Activated naive CD4-positive, alpha-beta T cell treated with anti-CD3 and anti-CD28 coated beads for 36 hours (primary cell): ENCODE results near the gene SMIM10L2A. TPM values are rescaled to one million over a fixed set of nuclear protein-coding genes. Genes with fewer than 3 reads are reported as not detected.

ENCODE experiments used
- CTCF ChIA-PET: fragments of 350-600 bp; sonication (Branson Sonifier 250); formaldehyde crosslinking; loops from one replicate; lab custom pipeline; 2021; ENCODE audit warnings: antibody characterized with exemption; lab: Charles Lee
- DNase-seq: peaks from one replicate; pipeline ENCODE4 v3.0.0-alpha.2; 2020
- H3K27ac Mint-ChIP-seq: one replicate; pipeline ENCODE4 v1.8.0; 2021; ENCODE audit warnings: mild to moderate bottlenecking, mixed read lengths
- H3K27me3 Mint-ChIP-seq: one replicate; pipeline ENCODE4 v1.8.0; 2021; ENCODE audit warnings: low read depth, mixed read lengths
- H3K36me3 Mint-ChIP-seq: one replicate; pipeline ENCODE4 v1.8.0; 2021; ENCODE audit warnings: low read depth, mixed read lengths
- H3K4me1 Mint-ChIP-seq: one replicate; pipeline ENCODE4 v1.8.0; 2021; ENCODE audit warnings: low read depth, mixed read lengths
- H3K4me3 Mint-ChIP-seq: one replicate; pipeline ENCODE4 v1.8.0; 2021; ENCODE audit warnings: mild to moderate bottlenecking, moderate library complexity, mixed read lengths
- H3K9me3 Mint-ChIP-seq: one replicate; pipeline ENCODE4 v1.8.0; 2021; ENCODE audit warnings: mixed read lengths
- intact Hi-C: fragments of 100-400 bp; cut with micrococcal nuclease; formaldehyde crosslinking; loops from one replicate; pipeline ENCODE4 v1.15.1; 2023
- total RNA-seq, 2 experiments: library from RNA; stranded (reverse); gene quantifications; one replicate each; pipeline ENCODE4 v1.2.3, GENCODE V29; 2021

Gene SMIM10L2A
- under 1 TPM; 0.40 to 0.41 TPM for total RNA-seq

DNA sequence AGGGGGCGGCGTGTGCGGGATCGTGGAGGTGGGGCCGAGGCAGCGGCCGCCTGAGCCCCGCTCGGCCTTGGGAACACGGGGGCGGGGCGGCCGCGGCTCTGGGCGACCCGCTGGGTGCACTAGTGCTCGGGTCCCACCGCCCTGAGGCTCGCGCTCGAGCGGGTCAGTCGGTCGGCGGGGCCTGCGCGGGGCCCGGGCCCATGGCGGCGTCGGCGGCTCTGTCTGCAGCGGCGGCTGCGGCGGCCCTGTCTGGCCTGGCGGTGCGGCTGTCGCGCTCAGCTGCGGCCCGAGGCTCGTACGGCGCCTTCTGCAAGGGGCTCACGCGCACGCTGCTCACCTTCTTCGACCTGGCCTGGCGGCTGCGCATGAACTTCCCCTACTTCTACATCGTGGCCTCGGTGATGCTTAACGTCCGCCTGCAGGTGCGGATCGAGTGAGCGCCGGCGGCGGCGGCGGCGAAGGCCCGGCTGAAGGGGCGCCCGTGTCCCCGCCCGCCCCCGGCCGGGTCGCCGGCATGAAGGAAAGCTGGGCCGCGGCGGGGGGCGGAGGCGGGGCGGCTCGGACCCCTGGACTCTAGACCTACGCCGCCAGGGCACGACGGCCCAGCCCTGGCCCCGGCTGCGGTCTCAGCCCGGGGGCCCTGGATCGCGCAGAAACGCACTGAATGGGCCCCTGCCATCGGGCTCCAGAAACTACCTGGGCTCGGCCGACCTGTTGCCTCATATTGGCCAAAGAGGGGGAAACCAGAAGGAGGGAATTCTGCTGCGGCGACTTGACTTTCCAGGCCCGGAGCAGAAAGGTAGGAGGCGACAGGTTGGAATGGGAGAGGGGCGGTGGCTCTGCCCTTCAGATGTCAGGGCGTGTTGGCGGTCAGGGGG is at the start of gene SMIM10L2A:
Gene SMIM10L2A, plus strand, starts transcription at position 13 of the 878 bp plus-strand sequence. Its CDS starts 188 bp downstream, at position 201.
- CTCF ChIA-PET = interaction anchor here (0.6 kb wide), 1 partner anchor 217 kb away, joined by 4 read pairs; no protein-coding TSS in a partner anchor
- Mint-ChIP-seq H3K27me3 (no peaks in the 10 kb centered on the region), H3K27ac (no peak within 1 kb of the TSS), H3K9me3 (no peaks in the 10 kb centered on the region), H3K36me3 (no peaks in the 10 kb centered on the region), H3K4me3 (peak within 1 kb of the TSS; percentile 70), H3K4me1 (peaks cover 6% of the 10 kb centered on the region)
- peak; percentile 17 for DNase-seq
- intact Hi-C loops = loop anchor here (1.0 to 5.0 kb wide), 3 partner anchors 98 to 125 kb away; partner anchors contain the start of gene INTS6L

DNA sequence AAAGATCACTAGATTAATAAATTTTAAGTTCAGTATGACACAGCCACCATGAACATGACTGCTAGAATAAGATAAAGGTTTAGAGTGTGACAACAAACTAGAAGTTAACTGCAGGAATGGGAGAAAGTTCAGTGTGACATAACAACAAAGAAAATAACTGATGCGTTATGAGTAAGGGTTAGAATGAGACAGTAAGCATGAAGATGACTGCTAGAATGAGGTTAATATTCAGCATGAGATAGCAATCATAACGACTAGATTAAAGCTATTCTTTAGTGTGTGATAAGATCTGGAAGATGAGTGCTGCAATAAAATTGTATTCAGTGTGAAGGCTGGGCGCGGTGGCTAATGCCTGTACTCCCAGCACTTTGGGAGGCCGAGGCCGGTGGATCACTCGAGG is 48.4 kb upstream of the SMIM10L2A start:
- CTCF ChIA-PET = no interaction called here
- peaks cover 5% of the 10 kb centered on the region for H3K9me3 Mint-ChIP-seq
- peaks cover 11% of the 10 kb centered on the region for H3K4me1 Mint-ChIP-seq
- intact Hi-C loops = no loop called here
- no peaks in the 10 kb centered on the region for H3K27me3 Mint-ChIP-seq
- no peaks in the 10 kb centered on the region for H3K36me3 Mint-ChIP-seq
- DNase-seq = no peak
- no peak overlapping the region for H3K27ac Mint-ChIP-seq
- no peak overlapping the region for H3K4me3 Mint-ChIP-seq

DNA sequence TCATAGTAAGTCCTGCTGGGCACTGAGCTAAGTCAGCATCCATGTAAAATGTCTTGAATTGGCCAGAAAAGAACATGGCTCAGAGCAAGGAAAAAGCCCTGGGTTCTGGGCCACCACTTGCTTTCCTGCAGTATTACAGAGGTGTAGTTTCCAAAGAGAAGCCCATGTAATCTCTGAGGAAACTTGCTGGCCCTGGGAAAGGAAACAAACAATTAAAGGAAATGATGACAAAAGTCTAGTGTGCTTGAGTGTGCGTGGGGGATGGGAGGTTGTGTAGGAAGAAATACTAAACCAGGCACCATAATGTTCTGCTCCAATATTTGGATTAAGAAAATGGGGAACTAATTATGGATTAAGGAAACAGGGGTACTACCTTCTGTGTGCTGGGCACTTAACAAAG is 39.5 kb upstream of the SMIM10L2A start:
- CTCF ChIA-PET = no interaction called here
- Mint-ChIP-seq H3K4me1 (peaks cover 50% of the 10 kb centered on the region), H3K9me3 (no peaks in the 10 kb centered on the region), H3K27me3 (no peaks in the 10 kb centered on the region), H3K27ac (no peak overlapping the region), H3K4me3 (no peak overlapping the region), H3K36me3 (no peaks in the 10 kb centered on the region)
- DNase-seq = no peak
- intact Hi-C loops = no loop called here

DNA sequence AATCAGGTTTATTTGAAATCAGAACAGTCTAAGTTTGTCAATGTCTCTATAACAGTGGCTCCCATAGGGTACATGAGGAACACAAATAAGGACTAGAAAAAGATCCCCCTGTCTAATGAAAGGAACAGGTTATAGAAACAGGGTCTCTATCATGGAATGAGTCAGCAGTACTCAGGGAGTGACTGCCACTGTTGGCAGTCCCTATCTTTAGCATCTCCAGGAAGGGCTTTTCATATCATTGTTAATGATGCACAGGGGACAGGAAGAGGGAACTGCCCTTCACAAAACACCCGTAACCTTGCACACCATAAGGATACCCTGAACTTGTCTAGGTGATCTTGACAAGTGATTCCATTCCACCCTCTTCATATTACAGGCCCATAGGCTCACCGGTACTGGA is 38.5 kb upstream of the SMIM10L2A start:
- no peaks in the 10 kb centered on the region for H3K27me3 Mint-ChIP-seq
- no peak overlapping the region for H3K4me3 Mint-ChIP-seq
- H3K9me3 Mint-ChIP-seq = no peaks in the 10 kb centered on the region
- DNase-seq = no peak
- H3K27ac Mint-ChIP-seq = peak overlapping the region; percentile 69
- no peaks in the 10 kb centered on the region for H3K36me3 Mint-ChIP-seq
- peaks cover 46% of the 10 kb centered on the region for H3K4me1 Mint-ChIP-seq
- intact Hi-C loops = no loop called here
- CTCF ChIA-PET = no interaction called here

DNA sequence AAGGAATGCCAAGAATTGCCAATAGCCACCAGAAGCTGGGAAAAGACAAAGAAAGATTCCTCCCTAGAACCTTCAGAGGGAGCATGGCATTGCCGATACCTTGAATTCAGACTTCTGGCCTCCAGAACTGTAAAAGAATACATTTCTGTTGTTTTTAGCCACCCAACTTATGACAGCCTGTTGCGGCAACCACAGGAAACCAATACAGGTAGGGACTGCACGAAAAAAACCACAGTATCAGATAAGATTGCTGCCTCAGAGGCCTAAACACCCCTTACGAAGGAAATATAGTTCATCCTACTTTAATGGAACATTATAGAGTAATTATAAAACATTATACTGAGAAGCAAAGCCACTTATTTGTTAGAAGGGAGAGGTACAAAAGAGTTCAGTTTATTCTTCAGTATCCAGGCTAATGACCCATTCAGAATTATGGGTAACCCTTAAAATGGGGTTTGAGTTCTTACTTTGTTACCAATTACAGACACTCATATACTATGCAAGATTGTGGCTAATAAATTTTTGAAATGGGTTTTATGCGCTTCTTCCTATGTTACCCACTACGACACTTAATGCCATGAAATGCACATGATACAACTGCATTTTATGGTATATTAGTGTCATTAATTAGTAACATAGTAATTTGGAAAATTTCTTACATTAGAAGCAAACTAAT is 37.4 kb upstream of the SMIM10L2A start:
- peak overlapping the region; percentile 18 for H3K4me3 Mint-ChIP-seq
- H3K27ac Mint-ChIP-seq = peak overlapping the region; percentile 53
- H3K9me3 Mint-ChIP-seq = no peaks in the 10 kb centered on the region
- CTCF ChIA-PET = no interaction called here
- intact Hi-C loops = no loop called here
- no peaks in the 10 kb centered on the region for H3K36me3 Mint-ChIP-seq
- DNase-seq = peak; percentile 33
- peaks cover 42% of the 10 kb centered on the region for H3K4me1 Mint-ChIP-seq
- H3K27me3 Mint-ChIP-seq = no peaks in the 10 kb centered on the region

DNA sequence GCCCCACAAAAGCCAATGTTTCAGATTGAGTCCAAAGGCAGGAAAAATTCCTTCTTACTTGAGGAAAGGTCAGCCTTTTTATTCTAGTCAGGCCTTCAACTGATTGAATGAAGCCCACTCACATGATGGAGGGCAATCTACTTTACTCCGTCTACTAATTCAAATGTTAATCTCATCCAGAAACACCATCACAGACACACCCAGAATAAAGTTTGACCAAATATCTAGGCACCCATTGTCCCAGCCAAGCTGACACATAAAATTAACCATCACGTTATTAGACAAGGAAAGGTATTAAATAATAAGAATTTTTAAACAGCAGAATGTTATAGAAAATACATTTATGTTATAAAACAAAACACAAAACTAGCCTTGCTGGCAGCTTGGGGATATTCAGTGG is 32.9 kb upstream of the SMIM10L2A start:
- CTCF ChIA-PET = no interaction called here
- H3K9me3 Mint-ChIP-seq = no peaks in the 10 kb centered on the region
- H3K4me1 Mint-ChIP-seq = peaks cover 25% of the 10 kb centered on the region
- intact Hi-C loops = no loop called here
- no peak overlapping the region for H3K4me3 Mint-ChIP-seq
- H3K27ac Mint-ChIP-seq = no peak overlapping the region
- no peak for DNase-seq
- no peaks in the 10 kb centered on the region for H3K27me3 Mint-ChIP-seq
- H3K36me3 Mint-ChIP-seq = no peaks in the 10 kb centered on the region

DNA sequence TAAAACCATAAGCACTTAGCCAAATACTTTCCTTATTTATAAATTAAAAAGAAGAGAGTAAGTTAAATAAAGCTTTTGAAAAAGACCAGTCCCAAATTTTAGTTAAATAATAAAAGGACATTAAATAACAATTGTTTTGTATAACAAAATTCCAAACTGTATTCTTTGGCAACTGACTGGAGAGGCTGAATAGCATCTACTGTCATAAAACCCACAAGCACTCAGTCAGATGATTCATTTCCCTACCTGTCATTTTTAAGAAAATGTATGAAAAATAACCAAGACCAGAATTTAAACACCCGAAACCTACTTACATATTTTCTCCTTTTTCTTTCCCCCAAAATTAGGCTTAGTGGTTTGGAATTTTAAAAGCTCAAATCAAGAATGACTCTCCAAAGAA is 32.5 kb upstream of the SMIM10L2A start:
- no peaks in the 10 kb centered on the region for H3K36me3 Mint-ChIP-seq
- CTCF ChIA-PET = no interaction called here
- no peak overlapping the region for H3K4me3 Mint-ChIP-seq
- no peaks in the 10 kb centered on the region for H3K9me3 Mint-ChIP-seq
- intact Hi-C loops = no loop called here
- H3K4me1 Mint-ChIP-seq = peaks cover 21% of the 10 kb centered on the region
- no peak for DNase-seq
- H3K27ac Mint-ChIP-seq = peak overlapping the region; percentile 41
- H3K27me3 Mint-ChIP-seq = no peaks in the 10 kb centered on the region

DNA sequence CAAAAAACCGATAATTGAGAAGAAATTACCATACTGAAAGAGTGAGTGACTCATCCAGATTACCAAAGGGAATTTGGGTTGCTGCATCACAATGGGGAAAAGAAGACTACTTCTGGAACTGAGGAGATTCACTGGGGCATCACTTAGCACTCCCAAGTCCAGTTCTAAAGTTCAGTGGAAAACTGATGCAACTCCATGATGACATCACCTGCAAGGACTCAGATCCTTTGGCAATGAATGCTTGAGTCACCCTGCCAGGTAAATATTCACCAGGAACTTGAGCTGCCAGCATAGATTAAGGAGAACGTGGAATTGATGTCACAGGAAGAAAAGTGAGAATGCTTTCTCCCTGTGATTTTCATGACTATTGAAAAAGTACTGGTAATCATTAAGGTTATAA is 32.0 kb upstream of the SMIM10L2A start:
- Mint-ChIP-seq H3K27ac (peak overlapping the region; percentile 41), H3K9me3 (no peaks in the 10 kb centered on the region), H3K4me3 (no peak overlapping the region), H3K36me3 (no peaks in the 10 kb centered on the region), H3K27me3 (no peaks in the 10 kb centered on the region), H3K4me1 (peaks cover 19% of the 10 kb centered on the region)
- no peak for DNase-seq
- intact Hi-C loops = no loop called here
- CTCF ChIA-PET = no interaction called here

DNA sequence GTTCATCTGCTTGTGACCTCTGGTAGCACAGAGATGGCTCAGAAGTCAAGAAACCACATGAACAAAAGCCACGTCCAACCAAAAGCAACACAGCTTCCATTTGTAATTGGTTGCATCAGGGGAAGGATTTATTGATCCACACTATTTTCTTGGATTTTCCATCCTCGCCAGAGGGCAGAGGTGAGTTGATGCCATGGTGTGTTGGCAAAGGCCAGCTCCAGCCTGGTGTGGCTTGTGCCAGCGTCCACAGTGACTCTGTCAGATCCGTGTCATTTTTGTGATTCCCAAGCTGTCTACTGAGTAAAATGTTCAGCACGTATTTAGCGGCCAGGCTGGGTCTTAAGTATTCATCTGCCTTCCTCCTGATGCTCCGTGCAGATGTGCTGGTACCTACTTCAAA is 30.0 kb upstream of the SMIM10L2A start:
- no peaks in the 10 kb centered on the region for H3K36me3 Mint-ChIP-seq
- H3K27me3 Mint-ChIP-seq = no peaks in the 10 kb centered on the region
- DNase-seq = no peak
- H3K9me3 Mint-ChIP-seq = no peaks in the 10 kb centered on the region
- H3K4me3 Mint-ChIP-seq = no peak overlapping the region
- intact Hi-C loops = no loop called here
- no peak overlapping the region for H3K27ac Mint-ChIP-seq
- CTCF ChIA-PET = no interaction called here
- peaks cover 16% of the 10 kb centered on the region for H3K4me1 Mint-ChIP-seq

DNA sequence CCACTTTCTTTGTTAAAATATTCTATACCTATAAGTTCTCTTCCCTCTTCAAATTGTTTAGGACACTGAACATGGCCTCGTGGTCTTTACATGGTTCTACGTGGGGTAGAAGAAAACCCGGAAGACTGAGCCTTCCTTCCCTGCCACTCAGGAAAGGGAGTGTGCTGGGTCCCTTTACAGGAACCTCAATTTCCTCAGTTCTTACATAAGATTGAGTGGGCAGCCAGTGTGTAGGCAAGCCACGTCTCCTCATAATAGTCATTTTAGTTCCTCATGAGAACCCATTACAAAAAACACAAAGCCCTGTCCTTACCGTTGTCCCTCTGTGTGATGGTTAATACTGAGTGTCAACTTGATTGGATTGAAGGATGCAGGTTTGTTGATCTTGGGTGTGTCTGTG is 28.7 kb upstream of the SMIM10L2A start:
- Mint-ChIP-seq H3K4me1 (peaks cover 16% of the 10 kb centered on the region), H3K27ac (no peak overlapping the region), H3K4me3 (no peak overlapping the region), H3K36me3 (no peaks in the 10 kb centered on the region), H3K27me3 (no peaks in the 10 kb centered on the region), H3K9me3 (no peaks in the 10 kb centered on the region)
- intact Hi-C loops = no loop called here
- CTCF ChIA-PET = no interaction called here
- no peak for DNase-seq

DNA sequence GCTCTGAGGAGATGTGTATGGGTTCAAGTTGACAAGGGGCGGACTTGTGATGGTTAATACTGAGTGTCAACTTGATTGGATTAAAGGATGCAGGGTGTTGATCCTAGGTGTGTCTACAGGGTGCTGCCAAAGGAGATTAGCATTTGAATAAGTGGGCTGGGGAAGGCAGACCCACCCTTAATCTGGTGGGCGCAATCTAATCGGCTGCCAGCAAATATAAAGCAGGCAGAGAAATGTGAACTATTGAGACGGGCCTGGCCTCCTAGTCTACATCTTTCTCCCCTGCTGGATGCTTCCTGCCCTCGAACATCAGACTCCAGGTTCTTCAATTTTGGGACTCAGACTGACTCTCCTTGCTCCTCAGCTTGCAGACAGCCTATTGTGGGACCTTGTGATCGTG is 26.7 kb upstream of the SMIM10L2A start:
- H3K9me3 Mint-ChIP-seq = no peaks in the 10 kb centered on the region
- no peak for DNase-seq
- H3K27me3 Mint-ChIP-seq = no peaks in the 10 kb centered on the region
- no peak overlapping the region for H3K4me3 Mint-ChIP-seq
- CTCF ChIA-PET = interaction anchor here (0.5 kb wide), 1 partner anchor 97 kb away, joined by 4 read pairs; no protein-coding TSS in a partner anchor
- peaks cover 6% of the 10 kb centered on the region for H3K4me1 Mint-ChIP-seq
- intact Hi-C loops = no loop called here
- no peak overlapping the region for H3K27ac Mint-ChIP-seq
- no peaks in the 10 kb centered on the region for H3K36me3 Mint-ChIP-seq

DNA sequence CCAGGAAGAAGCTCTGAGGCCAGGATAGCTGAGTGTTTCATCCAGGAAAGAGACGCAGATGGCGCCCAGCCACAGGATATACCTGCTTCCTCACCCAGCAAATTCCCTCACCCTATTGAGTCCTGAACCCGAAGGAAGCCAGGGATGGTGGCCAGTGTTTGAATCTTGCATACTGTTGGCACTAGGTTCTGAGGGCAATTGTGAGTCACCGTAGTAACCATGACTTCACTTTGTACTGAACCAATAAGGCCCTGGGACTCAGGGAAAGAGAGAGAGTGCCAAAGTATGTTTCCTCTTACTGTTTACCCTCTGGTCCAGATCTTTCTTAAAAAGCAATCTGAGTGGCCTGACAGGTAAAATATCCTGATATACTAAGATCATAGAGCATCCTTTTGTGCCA is 25.6 kb upstream of the SMIM10L2A start:
- no peaks in the 10 kb centered on the region for H3K36me3 Mint-ChIP-seq
- intact Hi-C loops = no loop called here
- no peaks in the 10 kb centered on the region for H3K9me3 Mint-ChIP-seq
- no peaks in the 10 kb centered on the region for H3K27me3 Mint-ChIP-seq
- CTCF ChIA-PET = no interaction called here
- DNase-seq = no peak
- H3K4me1 Mint-ChIP-seq = peaks cover 6% of the 10 kb centered on the region
- H3K4me3 Mint-ChIP-seq = no peak overlapping the region
- no peak overlapping the region for H3K27ac Mint-ChIP-seq

DNA sequence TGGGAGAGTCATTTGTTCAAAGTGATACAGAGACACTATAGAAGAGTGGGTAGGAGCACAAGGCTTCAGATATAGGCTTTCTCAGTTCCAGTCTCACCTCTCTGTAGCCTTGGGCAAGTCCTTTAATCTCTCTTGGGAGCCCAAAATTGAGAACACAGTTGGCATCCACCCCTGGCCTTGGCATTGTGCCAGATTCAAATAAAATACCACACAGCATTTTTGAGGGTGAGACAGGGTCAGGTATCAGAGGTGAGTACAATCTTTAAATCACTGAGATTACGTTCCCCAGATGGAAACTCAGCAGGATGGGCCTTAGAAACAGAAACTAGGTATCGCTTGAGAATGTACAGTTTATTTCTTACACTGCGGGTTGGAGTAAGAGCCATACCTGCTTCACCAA is 25.2 kb upstream of the SMIM10L2A start:
- DNase-seq = no peak
- Mint-ChIP-seq H3K27me3 (no peaks in the 10 kb centered on the region), H3K9me3 (no peaks in the 10 kb centered on the region), H3K36me3 (no peaks in the 10 kb centered on the region), H3K27ac (no peak overlapping the region), H3K4me1 (peaks cover 9% of the 10 kb centered on the region), H3K4me3 (no peak overlapping the region)
- intact Hi-C loops = no loop called here
- CTCF ChIA-PET = no interaction called here
